Epithelial cell of esophagus (primary cell): ENCODE measurements around the gene MYO5B.
"Not testable (repeated sequence)": the region's sequence is repeated elsewhere in the genome, so short reads cannot be mapped to it uniquely, and the experiment has no call there.

ENCODE experiments used
- DNase-seq: peaks from one replicate; pipeline ENCODE4 v3.0.0; 2010; ENCODE audit warnings: low read depth
- H3K4me3 ChIP-seq: 2 replicates; pipeline ENCODE4 v1.5.1; 2011; ENCODE audit warnings: mild to moderate bottlenecking, low read length, control low read depth
- CTCF ChIP-seq: IDR thresholded peaks from 2 replicates; pipeline ENCODE4 v1.5.1; 2011; ENCODE audit warnings: low read depth, mild to moderate bottlenecking, low read length, control low read depth, inconsistent platforms; ENCODE audit not compliant: insufficient read depth; ENCODE audit errors: missing control alignments

Gene MYO5B

GRCh38 chr18:49894517-49895226 is 300.3 kb downstream of the MYO5B start:
- no peak overlapping the region for H3K4me3 ChIP-seq
- DNase-seq = no peak
- TF ChIP-seq CTCF = no peak

GRCh38 chr18:49893036-49893435 is 301.9 kb downstream of the MYO5B start:
- H3K4me3 ChIP-seq = no peak overlapping the region
- peak; percentile 51 for DNase-seq
- no peak for TF ChIP-seq CTCF

GRCh38 chr18:49892148-49892924 is 302.6 kb downstream of the MYO5B start:
- H3K4me3 ChIP-seq = no peak overlapping the region
- DNase-seq = peak; percentile 55
- TF ChIP-seq CTCF = no peak

GRCh38 chr18:49890041-49890440 is 304.9 kb downstream of the MYO5B start:
- TF ChIP-seq CTCF = no peak
- H3K4me3 ChIP-seq = no peak overlapping the region
- DNase-seq = no peak

- not testable (repeated sequence) for DNase-seq, H3K4me3 ChIP-seq
Measured at GRCh38 chr18:49889552-49889951, 305.4 kb downstream of the MYO5B start.

GRCh38 chr18:49886891-49887764 is 307.8 kb downstream of the MYO5B start:
- peak; percentile 43 for DNase-seq
- H3K4me3 ChIP-seq = no peak overlapping the region
- peak; percentile 7 for TF ChIP-seq CTCF

- no peak overlapping the region for H3K4me3 ChIP-seq
- TF ChIP-seq CTCF = no peak
- peak; percentile 77 for DNase-seq
Measured at GRCh38 chr18:49884959-49885358, 310.0 kb downstream of the MYO5B start.
